ENCODE measurements around the gene PCLO. TPM values are rescaled to one million over a fixed set of nuclear protein-coding genes. Genes with fewer than 3 reads are reported as not detected.

PCLO gene
- total and polyA plus RNA-seq, 2 of the 4 experiments (the other 2 are of a cell fraction), result under 0.01 to 0.05 TPM

- Histone ChIP-seq H2AK9ac (replicated peaks; ENCODE audit: low read depth, low read length, poor library complexity) (no peak overlapping the region), H4K5ac (ENCODE audit: low read depth, low read length) (no peak overlapping the region), H4K91ac (ENCODE audit: insufficient read depth, low read depth, low read length) (no peak overlapping the region), H2AK5ac (ENCODE audit: low read depth, low read length) (no peak overlapping the region), H4K20me1 (ENCODE audit: insufficient read depth, low read length) (no peaks in the 10 kb centered on the region), H3K4me3 (ENCODE audit: insufficient read depth, low read depth, low read length) (no peak overlapping the region), H3K14ac (replicated peaks; ENCODE audit: low read depth, low read length) (no peak overlapping the region), H3K9ac (ENCODE audit: low read depth, low read length) (no peak overlapping the region), H3K79me1 (ENCODE audit: low read depth in 1 of 2, low read length in 2 of 2) (no peaks in the 10 kb centered on the region), H3K4me2 (ENCODE audit: low read depth, low read length) (no peak overlapping the region), H3K9me3 (ENCODE audit: control insufficient read depth, insufficient read depth, low read length) (no peaks in the 10 kb centered on the region), H4K8ac (ENCODE audit: low read depth in 2 of 2, low read length in 2 of 2) (no peak overlapping the region), H2BK20ac (ENCODE audit: low read depth, low read length) (no peak overlapping the region), H3K23ac (ENCODE audit: low read depth, low read length) (no peak overlapping the region), H2BK15ac (ENCODE audit: low read depth, low read length) (no peak overlapping the region), H3K4me1 (ENCODE audit: control insufficient read depth, insufficient read depth, low read length) (no peaks in the 10 kb centered on the region), H3K18ac (ENCODE audit: low read depth, low read length) (no peak overlapping the region), H3K56ac (ENCODE audit: extremely low read depth, insufficient read depth, low read length) (no peak overlapping the region), H3K36me3 (ENCODE audit: control insufficient read depth, insufficient read depth, low read length) (no peaks in the 10 kb centered on the region), H3K27me3 (ENCODE audit: control insufficient read depth, insufficient read depth, low read length) (no peaks in the 10 kb centered on the region), H3K9me1 (ENCODE audit: insufficient read depth, low read length) (no peaks in the 10 kb centered on the region), H3K27ac (ENCODE audit: insufficient read depth, low read length) (no peak overlapping the region), H2BK5ac (ENCODE audit: low read depth, low read length, poor library complexity, severe bottlenecking) (no peak overlapping the region), H2BK120ac (ENCODE audit: low read depth, low read length) (no peak overlapping the region), H2AFZ (replicated peaks; ENCODE audit: low read length, poor library complexity) (no peak overlapping the region), H3K4ac (ENCODE audit: low read depth, low read length) (no peak overlapping the region)
- in situ Hi-C loops (cut with MboI; ENCODE audit: low sequenced_read_pairs), result no loop called here
- no TSS peak for BruUV-seq (replicated peaks)
- intact Hi-C loops (cut with micrococcal nuclease), result no loop called here
- ChIA-PET POLR2A (ENCODE audit: unreplicated experiment) (interaction anchor here (0.6 kb wide), 1 partner anchor 147 kb away, joined by 4 read pairs; no protein-coding TSS in a partner anchor), CTCF (interaction anchor here (0.6 kb wide), 1 partner anchor 71 kb away, joined by 3 read pairs; no protein-coding TSS in a partner anchor)
- ATAC-seq (ENCODE audit: low read depth) (no peak), DNase-seq (no peak)
- dilution Hi-C loops (cut with HindIII; ENCODE audit: low sequenced_read_pairs, unreplicated experiment), result no loop called here
- TF ChIP-seq MXI1 (IDR thresholded peaks at IDR 0.05; ENCODE audit: borderline replicate concordance, low read depth, low read length) (no peak), FOS (IDR thresholded peaks at IDR 0.05; ENCODE audit: low read depth, low read length) (no peak), CEBPB (IDR thresholded peaks at IDR 0.05; ENCODE audit: low read depth, low read length) (no peak), CTCF (conservative IDR thresholded peaks at IDR 0.05; ENCODE audit: low read depth, low read length) (no peak), SMC3 (IDR thresholded peaks at IDR 0.05; ENCODE audit: low read depth, low read length) (no peak), RCOR1 (IDR thresholded peaks at IDR 0.05; ENCODE audit: insufficient replicate concordance, low read length) (no peak), ELK1 (IDR thresholded peaks at IDR 0.05; ENCODE audit: borderline replicate concordance, low read depth, low read length) (no peak), BHLHE40 (IDR thresholded peaks at IDR 0.05; ENCODE audit: low read depth, low read length) (no peak), RAD21 (IDR thresholded peaks at IDR 0.05; ENCODE audit: low read length) (no peak), MAFK (IDR thresholded peaks at IDR 0.05; ENCODE audit: low read depth, low read length) (no peak), USF2 (IDR thresholded peaks at IDR 0.05; ENCODE audit: low read depth, low read length) (no peak), POLR2A (IDR thresholded peaks at IDR 0.05; ENCODE audit: low read depth, low read length) (no peak), NFE2L2 (IDR thresholded peaks at IDR 0.05; ENCODE audit: low read depth, low read length) (no peak), MAZ (IDR thresholded peaks at IDR 0.05; ENCODE audit: borderline replicate concordance, low read depth, low read length) (no peak), RFX5 (IDR thresholded peaks at IDR 0.05; ENCODE audit: low read depth, low read length) (no peak), CHD1 (IDR thresholded peaks at IDR 0.05; ENCODE audit: low read depth, low read length) (no peak)
Measured at GRCh38 chr7:82925331-82925730, 237.4 kb downstream of the PCLO start.
